ENCODE measurements around the gene PCNX2. TPM values are rescaled to one million over a fixed set of nuclear protein-coding genes. Genes with fewer than 3 reads are reported as not detected.

PCNX2 gene
- total and polyA plus RNA-seq, 2 of the 13 experiments (the other 11 are each of a cell fraction or from before 2014, with no cell fraction given): 0.11 to 0.42 TPM

DNA sequence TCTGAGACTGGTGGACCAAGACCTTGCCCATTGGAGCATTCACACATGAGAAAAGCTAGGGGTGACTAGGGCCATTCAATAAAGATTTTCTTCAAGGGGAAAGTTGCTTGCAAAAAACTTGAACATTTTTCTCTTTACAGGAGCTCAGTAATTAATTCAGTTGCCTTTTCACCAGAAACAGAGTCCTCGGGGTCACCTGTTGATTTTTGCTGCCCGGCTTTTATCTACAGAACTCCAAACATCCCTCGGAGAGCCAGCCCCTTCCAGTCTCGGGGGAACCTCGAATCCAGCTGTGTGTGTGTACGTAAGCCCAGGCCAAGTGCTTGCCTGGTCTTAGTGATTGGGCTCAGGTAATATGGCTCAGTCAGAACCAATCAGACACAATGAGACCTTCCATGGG lies 47.5 kb downstream of the PCNX2 start:
- H3K4me1 ChIP-seq (ENCODE audit: insufficient read depth, low read length): 0 out of 2 replicates have a peak, but pooled peaks cover 7% of the 10 kb centered on the region
- ChIA-PET CTCF (ENCODE audit: low intra/inter-chr PET ratio, low total read pairs) (no interaction called here), POLR2A (no interaction called here)
- H4K20me1 ChIP-seq (ENCODE audit: insufficient read depth, low read length): no peaks in the 10 kb centered on the region
- no peaks in the 10 kb centered on the region for H3K9me3 ChIP-seq (ENCODE audit: low read length)
- no peak overlapping the region for H3K27ac ChIP-seq (ENCODE audit: extremely low read length, insufficient read depth, low read length)
- H3K27me3 ChIP-seq (ENCODE audit: control insufficient read depth in 1 of 2, insufficient read depth in 2 of 2, low read length in 2 of 2): no peaks in the 10 kb centered on the region; a peak in 1 of 5 replicates
- FAIRE-seq (no peak), ATAC-seq (no peak), DNase-seq (ENCODE audit: low spot score) (no peak)
- 20% methylated on average over 6 of the region's 6 CpGs for WGBS (ENCODE audit: low lambda C conversion rate)
- H3K79me2 ChIP-seq (ENCODE audit: insufficient read depth, low read length): no peaks in the 10 kb centered on the region
- no peaks in the 10 kb centered on the region for H3K36me3 ChIP-seq (replicated peaks in 1 of 2; ENCODE audit: control insufficient read depth in 1 of 2, insufficient read depth in 2 of 2, low read length in 2 of 2)
- intact Hi-C loops (cut with micrococcal nuclease; ENCODE audit: unreplicated experiment) (no loop called here), in situ Hi-C loops (cut with HindIII; ENCODE audit: extremely low pct_ligation_motif_present, low pct_unique_long_range_greater_than_20kb) (loop anchor here (25.0 kb wide), 2 partner anchors 1386 to 1486 kb away; no protein-coding TSS in a partner anchor)
- H3K4me3 ChIP-seq (replicated peaks in 1 of 3; ENCODE audit: insufficient read depth in 1 of 3, low read depth in 2 of 3, low read length in 3 of 3): no peak overlapping the region
- no peak overlapping the region for H3K9ac ChIP-seq (ENCODE audit: insufficient read depth, low read depth, low read length)
- no TSS peak for BruUV-seq (replicated peaks)
- no peak overlapping the region for H3K4me2 ChIP-seq (ENCODE audit: low read depth, low read length)
- no peak overlapping the region for H2AFZ ChIP-seq (ENCODE audit: low read length)
- TF ChIP-seq RFX5 (IDR thresholded peaks at IDR 0.05; ENCODE audit: low read depth, low read length) (no peak), REXO4 (CRISPR knock-in tag; IDR thresholded peaks at IDR 0.05; ENCODE audit: borderline replicate concordance) (no peak), KAT7 (CRISPR knock-in tag; IDR thresholded peaks at IDR 0.05; ENCODE audit: borderline replicate concordance) (no peak), RARG (CRISPR knock-in tag; IDR thresholded peaks at IDR 0.05; ENCODE audit: low read depth) (no peak), PAWR (CRISPR knock-in tag; IDR thresholded peaks at IDR 0.05; ENCODE audit: borderline replicate concordance) (no peak), PRMT3 (CRISPR knock-in tag; IDR thresholded peaks at IDR 0.05; ENCODE audit: borderline replicate concordance, low read depth) (no peak), LRRFIP1 (CRISPR knock-in tag; conservative IDR thresholded peaks at IDR 0.05) (no peak), ZFYVE20 (CRISPR knock-in tag; IDR thresholded peaks at IDR 0.05; ENCODE audit: borderline replicate concordance, low read depth) (no peak), HNF4G (IDR thresholded peaks at IDR 0.05; ENCODE audit: borderline replicate concordance, low read depth, low read length) (no peak), HNF4G (CRISPR knock-in tag; IDR thresholded peaks at IDR 0.05; ENCODE audit: borderline replicate concordance, low read depth) (no peak)
- TF ChIP-seq, protein P1, sequence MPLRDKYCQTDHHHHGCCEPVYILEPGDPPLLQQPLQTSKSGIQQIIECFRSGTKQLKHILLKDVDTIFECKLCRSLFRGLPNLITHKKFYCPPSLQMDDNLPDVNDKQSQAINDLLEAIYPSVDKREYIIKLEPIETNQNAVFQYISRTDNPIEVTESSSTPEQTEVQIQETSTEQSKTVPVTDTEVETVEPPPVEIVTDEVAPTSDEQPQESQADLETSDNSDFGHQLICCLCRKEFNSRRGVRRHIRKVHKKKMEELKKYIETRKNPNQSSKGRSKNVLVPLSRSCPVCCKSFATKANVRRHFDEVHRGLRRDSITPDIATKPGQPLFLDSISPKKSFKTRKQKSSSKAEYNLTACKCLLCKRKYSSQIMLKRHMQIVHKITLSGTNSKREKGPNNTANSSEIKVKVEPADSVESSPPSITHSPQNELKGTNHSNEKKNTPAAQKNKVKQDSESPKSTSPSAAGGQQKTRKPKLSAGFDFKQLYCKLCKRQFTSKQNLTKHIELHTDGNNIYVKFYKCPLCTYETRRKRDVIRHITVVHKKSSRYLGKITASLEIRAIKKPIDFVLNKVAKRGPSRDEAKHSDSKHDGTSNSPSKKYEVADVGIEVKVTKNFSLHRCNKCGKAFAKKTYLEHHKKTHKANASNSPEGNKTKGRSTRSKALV (CRISPR knock-in tag; IDR thresholded peaks at IDR 0.05): no peak
- TF ChIP-seq, protein P2, sequence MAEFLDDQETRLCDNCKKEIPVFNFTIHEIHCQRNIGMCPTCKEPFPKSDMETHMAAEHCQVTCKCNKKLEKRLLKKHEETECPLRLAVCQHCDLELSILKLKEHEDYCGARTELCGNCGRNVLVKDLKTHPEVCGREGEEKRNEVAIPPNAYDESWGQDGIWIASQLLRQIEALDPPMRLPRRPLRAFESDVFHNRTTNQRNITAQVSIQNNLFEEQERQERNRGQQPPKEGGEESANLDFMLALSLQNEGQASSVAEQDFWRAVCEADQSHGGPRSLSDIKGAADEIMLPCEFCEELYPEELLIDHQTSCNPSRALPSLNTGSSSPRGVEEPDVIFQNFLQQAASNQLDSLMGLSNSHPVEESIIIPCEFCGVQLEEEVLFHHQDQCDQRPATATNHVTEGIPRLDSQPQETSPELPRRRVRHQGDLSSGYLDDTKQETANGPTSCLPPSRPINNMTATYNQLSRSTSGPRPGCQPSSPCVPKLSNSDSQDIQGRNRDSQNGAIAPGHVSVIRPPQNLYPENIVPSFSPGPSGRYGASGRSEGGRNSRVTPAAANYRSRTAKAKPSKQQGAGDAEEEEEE (CRISPR knock-in tag; IDR thresholded peaks at IDR 0.05; ENCODE audit: borderline replicate concordance): no peak
- TF ChIP-seq, protein P3, sequence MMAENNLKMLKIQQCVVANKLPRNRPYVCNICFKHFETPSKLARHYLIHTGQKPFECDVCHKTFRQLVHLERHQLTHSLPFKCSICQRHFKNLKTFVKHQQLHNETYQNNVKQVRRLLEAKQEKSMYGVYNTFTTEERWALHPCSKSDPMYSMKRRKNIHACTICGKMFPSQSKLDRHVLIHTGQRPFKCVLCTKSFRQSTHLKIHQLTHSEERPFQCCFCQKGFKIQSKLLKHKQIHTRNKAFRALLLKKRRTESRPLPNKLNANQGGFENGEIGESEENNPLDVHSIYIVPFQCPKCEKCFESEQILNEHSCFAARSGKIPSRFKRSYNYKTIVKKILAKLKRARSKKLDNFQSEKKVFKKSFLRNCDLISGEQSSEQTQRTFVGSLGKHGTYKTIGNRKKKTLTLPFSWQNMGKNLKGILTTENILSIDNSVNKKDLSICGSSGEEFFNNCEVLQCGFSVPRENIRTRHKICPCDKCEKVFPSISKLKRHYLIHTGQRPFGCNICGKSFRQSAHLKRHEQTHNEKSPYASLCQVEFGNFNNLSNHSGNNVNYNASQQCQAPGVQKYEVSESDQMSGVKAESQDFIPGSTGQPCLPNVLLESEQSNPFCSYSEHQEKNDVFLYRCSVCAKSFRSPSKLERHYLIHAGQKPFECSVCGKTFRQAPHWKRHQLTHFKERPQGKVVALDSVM (CRISPR knock-in tag; IDR thresholded peaks at IDR 0.05): no peak
- TF ChIP-seq, protein P4, sequence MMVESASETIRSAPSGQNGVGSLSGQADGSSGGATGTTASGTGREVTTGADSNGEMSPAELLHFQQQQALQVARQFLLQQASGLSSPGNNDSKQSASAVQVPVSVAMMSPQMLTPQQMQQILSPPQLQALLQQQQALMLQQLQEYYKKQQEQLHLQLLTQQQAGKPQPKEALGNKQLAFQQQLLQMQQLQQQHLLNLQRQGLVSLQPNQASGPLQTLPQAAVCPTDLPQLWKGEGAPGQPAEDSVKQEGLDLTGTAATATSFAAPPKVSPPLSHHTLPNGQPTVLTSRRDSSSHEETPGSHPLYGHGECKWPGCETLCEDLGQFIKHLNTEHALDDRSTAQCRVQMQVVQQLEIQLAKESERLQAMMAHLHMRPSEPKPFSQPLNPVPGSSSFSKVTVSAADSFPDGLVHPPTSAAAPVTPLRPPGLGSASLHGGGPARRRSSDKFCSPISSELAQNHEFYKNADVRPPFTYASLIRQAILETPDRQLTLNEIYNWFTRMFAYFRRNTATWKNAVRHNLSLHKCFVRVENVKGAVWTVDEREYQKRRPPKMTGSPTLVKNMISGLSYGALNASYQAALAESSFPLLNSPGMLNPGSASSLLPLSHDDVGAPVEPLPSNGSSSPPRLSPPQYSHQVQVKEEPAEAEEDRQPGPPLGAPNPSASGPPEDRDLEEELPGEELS (CRISPR knock-in tag; IDR thresholded peaks at IDR 0.05): no peak
